Left lobe of liver (tissue), 2 donors: ENCODE results near the gene KCNG1. TPM values are rescaled to one million over a fixed set of nuclear protein-coding genes. Genes with fewer than 3 reads are reported as not detected.

Source experiments
- ATAC-seq: fragments of 200-7000 bp; cut with Tn5 transposase; one replicate; pipeline ENCODE4 v1.9.1; 2020; ENCODE audit warnings: mild to moderate bottlenecking, moderate library complexity
- DNase-seq: peaks from one replicate; pipeline ENCODE4 v3.0.0-alpha.2; 2020; ENCODE audit warnings: low spot score
- total RNA-seq: library from RNA; stranded (reverse); gene quantifications from one replicate; pipeline ENCODE4 v1.2.1, GENCODE V29; 2021
- donor health status: DM: no; HTN: no; CAD: no; lungs with moderate emphysema.
- donor health status: DM: no; HTN: yes; CAD: no.

The KCNG1 gene
- total RNA-seq, 1 donor from 2014 or later: 0.20 TPM

DNA sequence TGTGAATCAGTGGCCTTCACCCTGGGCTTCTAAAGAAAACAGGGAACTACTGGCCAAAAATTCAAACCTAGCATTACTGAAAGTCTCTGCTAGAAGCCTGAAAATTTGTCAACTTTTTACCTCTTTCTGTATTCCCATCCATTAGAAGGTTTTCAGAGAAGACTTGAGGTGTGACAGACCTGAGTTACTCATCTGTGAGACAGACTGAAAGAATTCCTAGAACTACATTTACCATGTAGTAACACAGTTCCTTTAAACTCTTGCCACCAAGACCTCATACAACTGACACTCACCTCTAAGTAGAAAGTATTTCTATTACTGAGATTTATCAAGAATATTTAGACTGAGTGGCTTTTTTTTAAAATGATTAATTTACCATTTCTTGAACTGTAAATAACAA lies 69.1 kb downstream of the KCNG1 start:
- ATAC-seq: no peak
- DNase-seq: no peak

Other genes with a start within 250 kb of the KCNG1 start
- gene BCAS4, start 228.0 kb downstream of the KCNG1 start, total RNA-seq: 0.83 TPM
- gene ADNP, start 91.7 kb downstream of the KCNG1 start, total RNA-seq: 21.1 TPM
- gene DPM1, start 64.6 kb downstream of the KCNG1 start, total RNA-seq: 13.6 TPM
- 2.6 TPM for gene MOCS3, start 64.3 kb downstream of the KCNG1 start, total RNA-seq